Suprapubic skin (tissue), 3 donors: Measurements from ENCODE around the gene BRINP2.

Source experiments
- CTCF ChIP-seq, 2 donors: fragments of 200-600 bp in 1 of 2; fragments of 450-650 bp in 1 of 2; sonication (generic) in 1 of 2; IDR thresholded peaks; one replicate each; pipeline ENCODE4 v1.5.1; 2016 to 2019; ENCODE audit warnings: antibody characterized with exemption in 2 of 2, mild to moderate bottlenecking in 1 of 2, moderate library complexity in 1 of 2
- POLR2A ChIP-seq, 2 donors: fragments of 450-650 bp; IDR thresholded peaks; one replicate each; pipeline ENCODE4 v1.6.1; 2017; ENCODE audit warnings: antibody characterized with exemption in 2 of 2, mild to moderate bottlenecking in 2 of 2, moderate library complexity in 2 of 2

DNA sequence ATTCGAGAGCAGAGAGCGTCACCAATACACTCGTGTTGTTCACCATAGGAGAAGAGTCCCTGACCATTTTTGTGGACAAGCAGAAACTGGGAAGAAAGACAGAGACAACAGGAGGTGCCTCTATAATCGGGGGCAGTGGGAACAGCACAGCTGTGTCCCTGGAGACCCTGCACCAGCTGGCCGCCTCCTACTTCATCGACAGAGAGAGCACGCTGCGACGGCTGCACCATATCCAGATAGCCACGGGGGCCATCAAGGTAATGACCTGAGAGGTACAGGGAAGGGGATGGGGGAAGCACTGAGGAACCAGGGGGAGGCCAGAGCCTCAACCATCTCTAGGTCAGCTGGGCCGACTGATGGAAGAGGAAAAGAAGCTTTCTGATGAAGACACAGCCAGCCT is 86.4 kb downstream of the BRINP2 start:
- TF ChIP-seq CTCF (IDR thresholded peaks at IDR 0.05), result no peak
- no peak for TF ChIP-seq POLR2A (IDR thresholded peaks at IDR 0.05)
